H9 (cell line): Measurements from ENCODE around the gene CCT3. TPM values are rescaled to one million over a fixed set of nuclear protein-coding genes. Genes with fewer than 3 reads are reported as not detected.

Source experiments
- DNase-seq: peaks from one replicate; pipeline ENCODE4 v3.0.0-alpha.2; 2017
- H2AFZ ChIP-seq: one replicate; pipeline ENCODE4 v1.6.1; 2013; ENCODE audit warnings: mild to moderate bottlenecking, low read length, control low read depth, moderate library complexity
- H2AK5ac ChIP-seq: 2 replicates; pipeline ENCODE4 v1.6.1; 2013; ENCODE audit warnings: low read length, control low read depth, mixed read lengths; ENCODE audit not compliant: insufficient read length
- H2BK120ac ChIP-seq: one replicate; pipeline ENCODE4 v1.6.1; 2013; ENCODE audit warnings: low read depth, mild to moderate bottlenecking, low read length, control low read depth, inconsistent platforms; ENCODE audit not compliant: poor library complexity, severe bottlenecking
- H2BK12ac ChIP-seq: 2 replicates; pipeline ENCODE4 v1.6.1; 2013; ENCODE audit warnings: low read length, control low read depth, mixed read lengths, low read depth; ENCODE audit not compliant: insufficient read length
- H2BK15ac ChIP-seq: 2 replicates; pipeline ENCODE4 v1.6.1; 2013; ENCODE audit warnings: low read depth, low read length, control low read depth
- H2BK20ac ChIP-seq: one replicate; pipeline ENCODE4 v1.6.1; 2013; ENCODE audit warnings: low read depth, mild to moderate bottlenecking, low read length, control low read depth, inconsistent platforms; ENCODE audit not compliant: poor library complexity, severe bottlenecking
- H2BK5ac ChIP-seq: 2 replicates; pipeline ENCODE4 v1.6.1; 2013; ENCODE audit warnings: low read length, control low read depth, mixed read lengths; ENCODE audit not compliant: insufficient read length
- H3K14ac ChIP-seq: 2 replicates; pipeline ENCODE4 v1.6.1; 2013; ENCODE audit warnings: low read length, control low read depth; ENCODE audit not compliant: insufficient read depth
- H3K18ac ChIP-seq: 2 replicates; pipeline ENCODE4 v1.6.1; 2013; ENCODE audit warnings: low read depth, mild to moderate bottlenecking, mixed read lengths, low read length, control low read depth; ENCODE audit not compliant: insufficient read length
- H3K23ac ChIP-seq: 2 replicates; pipeline ENCODE4 v1.6.1; 2013; ENCODE audit warnings: low read length, control low read depth, mixed read lengths, low read depth; ENCODE audit not compliant: insufficient read length
- H3K23me2 ChIP-seq: 2 replicates; pipeline ENCODE4 v1.6.1; 2013; ENCODE audit warnings: low read depth, mild to moderate bottlenecking, mixed read lengths, low read length, control low read depth; ENCODE audit not compliant: insufficient read length, poor library complexity, severe bottlenecking
- H3K27ac ChIP-seq: 2 replicates; pipeline ENCODE4 v1.5.1; 2013; ENCODE audit warnings: low read length, control low read depth, mixed read lengths, low read depth; ENCODE audit not compliant: insufficient read length
- H3K27me3 ChIP-seq: 2 replicates; pipeline ENCODE4 v1.6.1; 2013; ENCODE audit warnings: low read length, control low read depth, inconsistent platforms; ENCODE audit not compliant: insufficient read depth
- H3K4ac ChIP-seq: 2 replicates; pipeline ENCODE4 v1.6.1; 2013; ENCODE audit warnings: low read depth, mild to moderate bottlenecking, control low read depth, inconsistent platforms, low read length, moderate library complexity
- H3K4me1 ChIP-seq: 2 replicates; pipeline ENCODE4 v1.6.1; 2013; ENCODE audit warnings: low read length, control low read depth, inconsistent platforms; ENCODE audit not compliant: insufficient read depth
- H3K4me2 ChIP-seq: 2 replicates; pipeline ENCODE4 v1.6.1; 2013; ENCODE audit warnings: low read length, control low read depth, mixed read lengths; ENCODE audit not compliant: insufficient read length, insufficient read depth
- H3K56ac ChIP-seq: 2 replicates; pipeline ENCODE4 v1.6.1; 2013; ENCODE audit warnings: low read depth, mild to moderate bottlenecking, mixed read lengths, low read length, control low read depth; ENCODE audit not compliant: insufficient read length
- H3K79me1 ChIP-seq: 2 replicates; pipeline ENCODE4 v1.6.1; 2013; ENCODE audit warnings: low read depth, mild to moderate bottlenecking, moderate library complexity, low read length, control low read depth, inconsistent platforms; ENCODE audit not compliant: insufficient read depth, poor library complexity, severe bottlenecking
- H3K79me2 ChIP-seq: 2 replicates; pipeline ENCODE4 v1.6.1; 2013; ENCODE audit warnings: low read length, control low read depth, inconsistent platforms; ENCODE audit not compliant: insufficient read depth
- H3K9ac ChIP-seq: 2 replicates; pipeline ENCODE4 v1.6.1; 2013; ENCODE audit warnings: low read length, control low read depth, mixed read lengths; ENCODE audit not compliant: insufficient read length; ENCODE audit errors: extremely low read depth
- H3K9me3 ChIP-seq: one replicate; pipeline ENCODE4 v1.6.1; 2013; ENCODE audit warnings: low read depth, low read length, inconsistent platforms; ENCODE audit not compliant: control insufficient read depth
- H3T11ph ChIP-seq: one replicate; pipeline ENCODE4 v1.6.1; 2013; ENCODE audit warnings: mild to moderate bottlenecking, low read length, control low read depth, inconsistent platforms
- H4K20me1 ChIP-seq: one replicate; pipeline ENCODE4 v1.6.1; 2013; ENCODE audit not compliant: control insufficient read depth, insufficient read length, insufficient read depth
- H4K5ac ChIP-seq: 2 replicates; pipeline ENCODE4 v1.6.1; 2013; ENCODE audit warnings: low read depth, mild to moderate bottlenecking, mixed read lengths, low read length, control low read depth; ENCODE audit not compliant: insufficient read length
- H4K8ac ChIP-seq: replicated peaks from 2 replicates; pipeline ENCODE4 v1.6.1; 2013; ENCODE audit warnings: low read length, control low read depth, mixed read lengths, low read depth; ENCODE audit not compliant: insufficient read length
- H4K91ac ChIP-seq: 2 replicates; pipeline ENCODE4 v1.6.1; 2013; ENCODE audit warnings: low read depth, mild to moderate bottlenecking, moderate library complexity, mixed read lengths, low read length, control low read depth; ENCODE audit not compliant: insufficient read length
- H3K27ac Mint-ChIP-seq, 3 experiments: 2 replicates in 2 of 3; 3 replicates in 1 of 3; pipeline ENCODE4 v1.8.0; 2020 to 2021; ENCODE audit warnings: mixed read lengths in 3 of 3, mild to moderate bottlenecking in 1 of 3, moderate library complexity in 1 of 3
- H3K27me3 Mint-ChIP-seq: 2 replicates; pipeline ENCODE4 v1.8.0; 2021; ENCODE audit warnings: low read depth, mild to moderate bottlenecking, moderate library complexity, mixed read lengths
- H3K36me3 Mint-ChIP-seq, 3 experiments: 2 replicates in 2 of 3; 3 replicates in 1 of 3; pipeline ENCODE4 v1.8.0; 2020 to 2021; ENCODE audit warnings: low read depth in 3 of 3, mixed read lengths in 3 of 3; ENCODE audit not compliant: insufficient read depth in 1 of 3
- H3K4me1 Mint-ChIP-seq, 2 experiments: 2 replicates each; pipeline ENCODE4 v1.8.0; 2020; ENCODE audit warnings: mixed read lengths in 2 of 2
- H3K4me3 Mint-ChIP-seq, 2 experiments: 2 replicates in 1 of 2; 3 replicates in 1 of 2; pipeline ENCODE4 v1.8.0; 2020 to 2021; ENCODE audit warnings: mild to moderate bottlenecking in 2 of 2, mixed read lengths in 2 of 2, moderate library complexity in 1 of 2
- H3K9me3 Mint-ChIP-seq, 2 experiments: 2 replicates in 1 of 2; 3 replicates in 1 of 2; pipeline ENCODE4 v1.8.0; 2020; ENCODE audit warnings: mild to moderate bottlenecking in 2 of 2, mixed read lengths in 2 of 2, moderate library complexity in 1 of 2
- CTCF ChIP-seq: fragments of 200-600 bp; sonication (generic); conservative IDR thresholded peaks from 3 replicates; pipeline ENCODE4 v1.8.0; 2021; ENCODE audit warnings: antibody characterized with exemption, mild to moderate bottlenecking
- WGBS: extraction: QIAGEN DNeasy Blood & Tissue Kit; methylation state at CpG from one replicate; pipeline ENCODE4 v1.1.7; 2013; ENCODE audit warnings: missing lambda C conversion rate, low lambda C conversion rate, mixed read lengths; ENCODE audit not compliant: insufficient read length; ENCODE audit errors: extremely low coverage; 5-methylcytosine and 5-hydroxymethylcytosine counted together
- total RNA-seq: library from RNA; stranded (reverse); gene quantifications from 2 replicates; pipeline ENCODE4 v1.2.1, GENCODE V29; 2021

The CCT3 gene
- total RNA-seq, 1 experiment from 2014 or later = 524 TPM

- no peak overlapping the region for H3K27ac ChIP-seq
- no peak overlapping the region for H3K18ac ChIP-seq
- H3K27me3 Mint-ChIP-seq = peaks cover 50% of the 10 kb centered on the region
- H3K4ac ChIP-seq = no peak overlapping the region
- WGBS = no CpG with 5 or more reads among the region's 9 CpGs
- no peaks in the 10 kb centered on the region for H3K79me1 ChIP-seq
- no peak overlapping the region for H4K8ac ChIP-seq
- no peaks in the 10 kb centered on the region for H4K20me1 ChIP-seq
- no peaks in the 10 kb centered on the region for H3K9me3 Mint-ChIP-seq
- H3K27me3 ChIP-seq = peaks cover 4% of the 10 kb centered on the region; the same call in 1 of the 2 replicates
- no peak overlapping the region for H2BK12ac ChIP-seq
- no peak overlapping the region for H3K14ac ChIP-seq
- H3K79me2 ChIP-seq = no peaks in the 10 kb centered on the region
- no peak overlapping the region for H3T11ph ChIP-seq
- H3K27ac Mint-ChIP-seq = no peak overlapping the region
- H4K91ac ChIP-seq = no peak overlapping the region
- peaks cover 32 to 37% of the 10 kb centered on the region in 2 experiments for H3K4me1 Mint-ChIP-seq
- H2BK120ac ChIP-seq = no peak overlapping the region
- H3K9me3 ChIP-seq = no peaks in the 10 kb centered on the region
- no peak overlapping the region for H2BK15ac ChIP-seq
- peak; percentile 63 for DNase-seq
- no peak overlapping the region for H2BK20ac ChIP-seq
- no peak overlapping the region for H3K4me2 ChIP-seq
- peak overlapping the region in 1 of 2 experiments; percentile 28; a peak in 1 of 5 replicates for H3K4me3 Mint-ChIP-seq
- H3K4me1 ChIP-seq = no peaks in the 10 kb centered on the region; the same call in 1 of the 2 replicates
- no peak overlapping the region for H4K5ac ChIP-seq
- TF ChIP-seq CTCF = peak; percentile 89
- no peaks in the 10 kb centered on the region; a peak in 2 of 7 replicates for H3K36me3 Mint-ChIP-seq
- H3K9ac ChIP-seq = no peak overlapping the region
- H2AK5ac ChIP-seq = no peak overlapping the region
- H2AFZ ChIP-seq = no peak overlapping the region
- no peak overlapping the region for H2BK5ac ChIP-seq
- peaks cover 6% of the 10 kb centered on the region for H3K23me2 ChIP-seq
- H3K23ac ChIP-seq = no peak overlapping the region
- no peak overlapping the region for H3K56ac ChIP-seq
Measured at GRCh38 chr1:156385534-156386031, 47.5 kb upstream of the CCT3 start.
